Smooth muscle cell (in vitro differentiated cells): ENCODE measurements around the gene PMPCB. TPM values are rescaled to one million over a fixed set of nuclear protein-coding genes. Genes with fewer than 3 reads are reported as not detected.

ENCODE experiments used
- DNase-seq: peaks from one replicate; lab custom pipeline; 2025; ENCODE audit not compliant: unreplicated experiment; lab: John Stamatoyannopoulos, UW
- H2AFZ ChIP-seq: fragments of 200-600 bp; sonication (generic); 2 replicates; pipeline ENCODE4 v1.6.0; 2016; ENCODE audit warnings: antibody characterized with exemption, low read depth, mild to moderate bottlenecking
- H3F3A ChIP-seq: fragments of 200-600 bp; sonication (generic); 2 replicates; pipeline ENCODE4 v1.6.0; 2017; ENCODE audit warnings: antibody characterized with exemption, low read depth
- H3K27ac ChIP-seq: fragments of 200-600 bp; sonication (generic); 2 replicates; pipeline ENCODE4 v1.5.1; 2016; ENCODE audit warnings: low read depth, mild to moderate bottlenecking
- H3K27me3 ChIP-seq: fragments of 200-600 bp; sonication (generic); 2 replicates; pipeline ENCODE4 v1.6.1; 2016; ENCODE audit warnings: low read depth, mild to moderate bottlenecking
- H3K36me3 ChIP-seq: fragments of 200-600 bp; sonication (generic); 2 replicates; pipeline ENCODE4 v1.5.1; 2016; ENCODE audit warnings: low read depth
- H3K4me1 ChIP-seq: fragments of 200-600 bp; sonication (generic); 2 replicates; pipeline ENCODE4 v1.5.1; 2016; ENCODE audit warnings: low read depth
- H3K4me2 ChIP-seq: fragments of 200-600 bp; sonication (generic); 2 replicates; pipeline ENCODE4 v1.6.0; 2016; ENCODE audit warnings: mild to moderate bottlenecking
- H3K4me3 ChIP-seq: fragments of 200-600 bp; sonication (generic); 2 replicates; pipeline ENCODE4 v1.5.1; 2016; ENCODE audit warnings: mild to moderate bottlenecking
- H3K79me2 ChIP-seq: fragments of 200-600 bp; sonication (generic); 2 replicates; pipeline ENCODE4 v1.6.0; 2016; ENCODE audit warnings: low read depth, mild to moderate bottlenecking
- H3K9ac ChIP-seq: fragments of 200-600 bp; sonication (generic); 2 replicates; pipeline ENCODE4 v1.6.0; 2016; ENCODE audit warnings: low read depth
- H3K9me3 ChIP-seq: fragments of 200-600 bp; sonication (generic); replicated peaks from 2 replicates; pipeline ENCODE4 v1.5.1; 2016; ENCODE audit warnings: low read depth
- H4K20me1 ChIP-seq: fragments of 200-600 bp; sonication (generic); 2 replicates; pipeline ENCODE4 v1.6.0; 2016; ENCODE audit warnings: low read depth
- CTCF ChIP-seq: fragments of 200-600 bp; sonication (generic); IDR thresholded peaks from 2 replicates; pipeline ENCODE4 v1.5.1; 2017; ENCODE audit warnings: borderline replicate concordance, mild to moderate bottlenecking, antibody characterized with exemption; ENCODE audit not compliant: insufficient read depth, poor library complexity, severe bottlenecking
- WGBS: methylation state at CpG from one replicate; pipeline ENCODE4 v1.1.7; 2016; ENCODE audit warnings: low lambda C conversion rate; 5-methylcytosine and 5-hydroxymethylcytosine counted together
- polyA plus RNA-seq: library from polyadenylated mRNA; unstranded; fragments of >200 nt; fragmentation: Nextera tagmentation; extraction: Ambion mirVana; gene quantifications from 2 replicates; pipeline ENCODE4 v1.2.1, GENCODE V29; 2016
- total RNA-seq: library from RNA; depleted of rRNA; stranded (reverse); fragments of >200 nt; gene quantifications from 2 replicates; pipeline ENCODE4 v1.2.3, GENCODE V29; 2014

The PMPCB gene
- total and polyA plus RNA-seq, 2 experiments from 2014 or later = 42.9 to 53.2 TPM

GRCh38 chr7:103293526-103293925 lies 3.7 kb upstream of the PMPCB start:
- no peaks in the 10 kb centered on the region for H3F3A ChIP-seq
- DNase-seq = no peak
- H3K4me3 ChIP-seq = no peak overlapping the region
- H3K27ac ChIP-seq = no peak overlapping the region
- peaks cover 2% of the 10 kb centered on the region for H4K20me1 ChIP-seq
- H3K4me1 ChIP-seq = peaks cover 8% of the 10 kb centered on the region
- H2AFZ ChIP-seq = no peak overlapping the region
- peaks cover 3% of the 10 kb centered on the region for H3K27me3 ChIP-seq
- 91% methylated on average over 1 of the region's 1 CpG for WGBS
- no peaks in the 10 kb centered on the region for H3K36me3 ChIP-seq
- no peak overlapping the region for H3K4me2 ChIP-seq
- no peak overlapping the region for H3K9ac ChIP-seq
- no peak for TF ChIP-seq CTCF
- H3K79me2 ChIP-seq = peaks cover 11% of the 10 kb centered on the region
- no peaks in the 10 kb centered on the region for H3K9me3 ChIP-seq

- Histone ChIP-seq H4K20me1 (peaks cover 3% of the 10 kb centered on the region), H3K4me3 (peak overlapping the region; percentile 72), H3K9me3 (no peaks in the 10 kb centered on the region), H3K36me3 (peaks cover 14% of the 10 kb centered on the region), H3K4me2 (peak overlapping the region; percentile 98), H3K27ac (peak overlapping the region; percentile 69), H3K79me2 (peaks cover 36% of the 10 kb centered on the region), H3F3A (no peaks in the 10 kb centered on the region), H3K4me1 (peaks cover 14% of the 10 kb centered on the region), H2AFZ (peak overlapping the region; percentile 73), H3K27me3 (no peaks in the 10 kb centered on the region), H3K9ac (peak overlapping the region; percentile 85)
- 1% methylated on average over 7 of the region's 7 CpGs for WGBS
- no peak for TF ChIP-seq CTCF
- no peak for DNase-seq
Observed at GRCh38 chr7:103297837-103298179, 573 bp downstream of the PMPCB start.

DNA sequence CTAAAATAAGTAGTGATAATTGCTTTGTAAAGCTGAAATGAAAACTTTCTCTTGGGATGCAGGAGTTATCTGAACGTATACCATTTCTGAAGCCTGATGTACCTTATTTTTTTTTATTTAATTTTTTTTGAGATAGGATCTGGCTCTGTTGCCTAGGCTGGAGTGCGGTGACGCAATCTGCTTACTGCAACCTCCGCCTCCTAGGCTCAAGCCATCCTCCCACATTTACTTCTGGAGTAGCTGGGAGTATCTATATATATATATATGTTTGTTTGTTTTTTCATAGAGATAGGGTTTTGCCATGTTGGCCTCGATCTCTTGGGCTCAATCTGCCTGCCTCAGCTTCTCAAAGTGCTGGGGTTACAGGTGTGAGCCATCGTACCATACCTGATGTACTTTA lies 2.4 kb downstream of the PMPCB start:
- no peaks in the 10 kb centered on the region for H3K27me3 ChIP-seq
- H3F3A ChIP-seq = no peaks in the 10 kb centered on the region
- peaks cover 23% of the 10 kb centered on the region for H3K36me3 ChIP-seq
- H3K9me3 ChIP-seq = no peaks in the 10 kb centered on the region
- WGBS = 96% methylated on average over 6 of the region's 6 CpGs
- TF ChIP-seq CTCF = no peak
- no peak overlapping the region for H3K4me3 ChIP-seq
- H3K27ac ChIP-seq = no peak overlapping the region
- no peak for DNase-seq
- peaks cover 3% of the 10 kb centered on the region for H4K20me1 ChIP-seq
- no peak overlapping the region for H2AFZ ChIP-seq
- no peak overlapping the region for H3K9ac ChIP-seq
- H3K79me2 ChIP-seq = peaks cover 37% of the 10 kb centered on the region
- no peak overlapping the region for H3K4me2 ChIP-seq
- peaks cover 14% of the 10 kb centered on the region for H3K4me1 ChIP-seq

DNA sequence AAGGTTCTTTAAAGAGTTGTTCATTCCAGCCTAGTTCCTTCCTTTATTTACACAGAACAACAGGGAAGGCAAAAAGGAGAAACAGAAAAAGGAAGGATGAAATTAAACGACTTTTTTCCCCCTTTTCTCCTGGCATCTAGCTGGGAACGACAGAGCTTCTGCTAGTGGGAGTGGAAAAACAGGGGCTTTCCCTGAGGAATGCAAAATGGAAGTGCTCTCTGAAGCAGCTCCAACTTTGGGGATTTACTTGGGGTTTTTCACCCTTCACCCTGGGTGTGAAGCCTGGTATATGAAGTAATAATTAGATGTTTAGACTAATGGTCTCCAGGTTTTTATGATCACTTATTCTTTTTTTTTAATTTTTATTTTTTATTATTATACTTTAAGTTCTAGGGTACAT lies 4.2 kb downstream of the PMPCB start:
- Histone ChIP-seq H3K79me2 (peaks cover 37% of the 10 kb centered on the region), H3K9me3 (no peaks in the 10 kb centered on the region)
- WGBS = 95% methylated on average over 2 of the region's 2 CpGs

More for the DNA sequence above, 4.2 kb downstream of the PMPCB start:
- no peak for TF ChIP-seq CTCF
- Histone ChIP-seq H3K36me3 (peaks cover 25% of the 10 kb centered on the region), H3F3A (no peaks in the 10 kb centered on the region), H3K27me3 (no peaks in the 10 kb centered on the region), H4K20me1 (peaks cover 3% of the 10 kb centered on the region), H2AFZ (no peak overlapping the region), H3K9ac (no peak overlapping the region), H3K27ac (no peak overlapping the region), H3K4me2 (no peak overlapping the region), H3K4me3 (no peak overlapping the region), H3K4me1 (peaks cover 14% of the 10 kb centered on the region)
- DNase-seq = no peak
